KMS-11 (cell line): ENCODE results near the gene C19orf47.

Experiments used
- H2AFZ ChIP-seq: fragments of 200-600 bp; sonication (generic); 2 replicates; pipeline ENCODE4 v1.6.1; 2016; ENCODE audit warnings: antibody characterized with exemption, mixed run types, low read depth
- H3K27ac ChIP-seq: fragments of 200-600 bp; sonication (generic); 2 replicates; pipeline ENCODE4 v1.6.1; 2016; ENCODE audit warnings: mild to moderate bottlenecking, mixed run types
- H3K27me3 ChIP-seq: fragments of 200-600 bp; sonication (generic); 2 replicates; pipeline ENCODE4 v1.6.1; 2017; ENCODE audit warnings: mild to moderate bottlenecking, low read depth, mixed run types, moderate library complexity; ENCODE audit not compliant: insufficient read depth
- H3K36me3 ChIP-seq: fragments of 200-600 bp; sonication (generic); 2 replicates; pipeline ENCODE4 v1.6.1; 2017; ENCODE audit warnings: mild to moderate bottlenecking, mixed run types; ENCODE audit not compliant: insufficient read depth
- H3K4me1 ChIP-seq: fragments of 200-600 bp; sonication (generic); 2 replicates; pipeline ENCODE4 v1.6.1; 2016; ENCODE audit warnings: mild to moderate bottlenecking, low read depth, mixed run types; ENCODE audit not compliant: poor library complexity, severe bottlenecking
- H3K4me2 ChIP-seq: fragments of 200-600 bp; sonication (generic); 2 replicates; pipeline ENCODE4 v1.7.0; 2016; ENCODE audit warnings: mild to moderate bottlenecking, mixed run types
- H3K4me3 ChIP-seq: fragments of 200-600 bp; sonication (generic); IDR thresholded peaks from 2 replicates; pipeline ENCODE4 v1.6.1; 2017; ENCODE audit warnings: low read depth, low read length, mixed read lengths; ENCODE audit not compliant: insufficient read depth
- H3K79me2 ChIP-seq: fragments of 200-600 bp; sonication (generic); 2 replicates; pipeline ENCODE4 v1.6.1; 2016; ENCODE audit warnings: low read depth, mixed run types; ENCODE audit not compliant: insufficient read depth
- H3K9ac ChIP-seq: fragments of 200-600 bp; sonication (generic); 2 replicates; pipeline ENCODE4 v1.6.1; 2016; ENCODE audit warnings: mild to moderate bottlenecking, mixed run types
- H4K20me1 ChIP-seq: fragments of 200-600 bp; sonication (generic); 2 replicates; pipeline ENCODE4 v1.6.1; 2016; ENCODE audit warnings: mild to moderate bottlenecking, mixed run types; ENCODE audit not compliant: insufficient read depth
- CTCF ChIP-seq: fragments of 200-600 bp; sonication (generic); conservative IDR thresholded peaks from 2 replicates; pipeline ENCODE4 v1.6.1; 2017; ENCODE audit warnings: low read depth, mild to moderate bottlenecking, antibody characterized with exemption, low read length, moderate library complexity, mixed read lengths

C19orf47 gene

GRCh38 chr19:40305403-40305802 is 42.8 kb downstream of the C19orf47 start:
- H2AFZ ChIP-seq = no peak overlapping the region
- H3K4me3 ChIP-seq = no peak overlapping the region
- no peaks in the 10 kb centered on the region for H4K20me1 ChIP-seq
- no peaks in the 10 kb centered on the region for H3K36me3 ChIP-seq
- H3K27ac ChIP-seq = no peak overlapping the region
- no peak overlapping the region for H3K9ac ChIP-seq
- H3K4me2 ChIP-seq = no peak overlapping the region
- no peaks in the 10 kb centered on the region for H3K79me2 ChIP-seq
- H3K4me1 ChIP-seq = no peaks in the 10 kb centered on the region
- peak; percentile 91 for TF ChIP-seq CTCF
- no peaks in the 10 kb centered on the region for H3K27me3 ChIP-seq

GRCh38 chr19:40304306-40304705 is 43.9 kb downstream of the C19orf47 start:
- no peak overlapping the region for H3K9ac ChIP-seq

GRCh38 chr19:40303765-40304164 is 44.4 kb downstream of the C19orf47 start:
- Histone ChIP-seq H3K36me3 (no peaks in the 10 kb centered on the region), H4K20me1 (no peaks in the 10 kb centered on the region), H3K79me2 (no peaks in the 10 kb centered on the region), H2AFZ (no peak overlapping the region), H3K27me3 (no peaks in the 10 kb centered on the region), H3K4me2 (no peak overlapping the region), H3K4me1 (no peaks in the 10 kb centered on the region), H3K27ac (no peak overlapping the region), H3K4me3 (no peak overlapping the region), H3K9ac (no peak overlapping the region)
- TF ChIP-seq CTCF = no peak

More at GRCh38 chr19:40304306-40304705, 43.9 kb downstream of the C19orf47 start:
- Histone ChIP-seq H3K4me2 (no peak overlapping the region), H3K27ac (no peak overlapping the region), H2AFZ (no peak overlapping the region), H3K27me3 (no peaks in the 10 kb centered on the region), H3K79me2 (no peaks in the 10 kb centered on the region), H4K20me1 (no peaks in the 10 kb centered on the region), H3K36me3 (no peaks in the 10 kb centered on the region), H3K4me1 (no peaks in the 10 kb centered on the region), H3K4me3 (no peak overlapping the region)
- no peak for TF ChIP-seq CTCF

- Histone ChIP-seq H2AFZ (no peak overlapping the region), H3K27me3 (no peaks in the 10 kb centered on the region), H3K4me2 (no peak overlapping the region), H3K4me3 (no peak overlapping the region), H3K4me1 (no peaks in the 10 kb centered on the region), H3K79me2 (no peaks in the 10 kb centered on the region), H3K27ac (no peak overlapping the region), H3K9ac (no peak overlapping the region), H4K20me1 (no peaks in the 10 kb centered on the region), H3K36me3 (no peaks in the 10 kb centered on the region)
- no peak for TF ChIP-seq CTCF
Observed at GRCh38 chr19:40302224-40303011, 45.8 kb downstream of the C19orf47 start.
